ENCODE results near the gene FHL2. TPM values are rescaled to one million over a fixed set of nuclear protein-coding genes. Genes with fewer than 3 reads are reported as not detected.

The FHL2 gene
- total and polyA plus RNA-seq, 12 donors = 437 to 2,354 (median 1,410) TPM

GRCh38 chr2:105396254-105397024 lies 2.4 kb downstream of the FHL2 start:
- DNase-seq (no peak), ATAC-seq (no peak)
- intact Hi-C loops (cut with DNase I) = loop anchor here in 1 of 10 donors (10.0 kb wide), 1 partner anchor 528 kb away; no protein-coding TSS in a partner anchor
- H3K36me3 ChIP-seq = peaks cover 0 to 17% (median 0%) of the 10 kb centered on the region in 9 donors
- peak overlapping the region in 9 of 10 donors; percentile 5 to 95 (median 92) for H3K27ac ChIP-seq
- H3K4me3 ChIP-seq = peak overlapping the region in 5 of 10 donors; percentile 63 to 75 (median 71)
- H3K27me3 ChIP-seq = peaks cover 0 to 36% (median 13%) of the 10 kb centered on the region in 7 donors
- H3K9me3 ChIP-seq = no peaks in the 10 kb centered on the region
- WGBS, 2 donors = 59 to 73% methylated on average over 12 of the region's 12 CpGs
- TF ChIP-seq CTCF (IDR thresholded peaks at IDR 0.05) = no peak
- H3K4me1 ChIP-seq = peaks cover 15 to 92% (median 34%) of the 10 kb centered on the region in 9 donors

DNA sequence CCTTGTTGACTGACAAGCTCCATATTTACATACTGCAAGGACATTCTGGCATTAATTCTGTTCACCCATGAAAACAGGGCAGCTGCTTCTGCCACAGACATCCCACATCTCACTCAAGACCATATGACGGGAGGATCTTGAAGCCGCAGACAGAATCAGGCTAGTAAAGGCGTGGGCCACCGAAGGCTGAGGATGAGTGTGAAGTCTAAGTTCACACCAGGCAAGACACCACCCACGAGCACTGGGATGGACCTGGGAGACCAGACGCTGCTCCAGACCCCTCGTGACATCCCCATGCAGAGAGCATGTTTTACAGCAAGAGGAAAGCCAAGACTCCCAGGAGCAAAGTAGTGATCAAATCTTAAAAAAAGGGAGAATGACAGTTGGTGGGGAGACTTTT lies 3.2 kb downstream of the FHL2 start:
- Histone ChIP-seq H3K4me1 (peaks cover 17 to 93% (median 38%) of the 10 kb centered on the region in 9 donors), H3K4me3 (peak overlapping the region in 3 of 10 donors; percentile 10 to 72 (median 63)), H3K27ac (peak overlapping the region in 8 of 10 donors; percentile 37 to 95 (median 92)), H3K36me3 (peaks cover 0 to 17% (median 0%) of the 10 kb centered on the region in 9 donors), H3K27me3 (peaks cover 0 to 36% (median 13%) of the 10 kb centered on the region in 7 donors), H3K9me3 (no peaks in the 10 kb centered on the region)
- intact Hi-C loops (cut with DNase I) = loop anchor here in 1 of 10 donors (10.0 kb wide), 1 partner anchor 529 kb away; no protein-coding TSS in a partner anchor
- WGBS, 2 donors = 60 to 71% methylated on average over 7 of the region's 7 CpGs
- no peak for TF ChIP-seq CTCF (IDR thresholded peaks at IDR 0.05)
- ATAC-seq (no peak), DNase-seq (no peak)

- H3K9me3 ChIP-seq = no peaks in the 10 kb centered on the region
- peaks cover 0 to 17% (median 0%) of the 10 kb centered on the region in 9 donors for H3K36me3 ChIP-seq
- peaks cover 18 to 96% (median 38%) of the 10 kb centered on the region in 9 donors for H3K4me1 ChIP-seq
- DNase-seq (no peak), ATAC-seq (peak in 1 of 8 donors; percentile 2)
- H3K27me3 ChIP-seq = peaks cover 0 to 33% (median 13%) of the 10 kb centered on the region in 7 donors
- WGBS, 2 donors = 52 to 67% methylated on average over 12 of the region's 12 CpGs
- peak overlapping the region in 7 of 10 donors; percentile 32 to 95 (median 92) for H3K27ac ChIP-seq
- TF ChIP-seq CTCF (IDR thresholded peaks at IDR 0.05) = no peak
- intact Hi-C loops (cut with DNase I) = loop anchor here in 1 of 10 donors (10.0 kb wide), 1 partner anchor 530 kb away; no protein-coding TSS in a partner anchor
- peak overlapping the region in 2 of 10 donors; percentile 10 to 72 for H3K4me3 ChIP-seq
Measured at GRCh38 chr2:105394951-105395611, 3.8 kb downstream of the FHL2 start.

Data from heart right ventricle (tissue), 16 donors.